C4-2B (cell line): ENCODE data around the gene SPOCK3.

Source experiments
- CTCF ChIP-seq: fragments of 450-650 bp; conservative IDR thresholded peaks from 2 replicates; pipeline ENCODE4 v1.5.1; 2017; ENCODE audit warnings: mild to moderate bottlenecking
- ZFX ChIP-seq: fragments of 450-650 bp; IDR thresholded peaks from 2 replicates; pipeline ENCODE4 v1.6.1; 2017

GRCh38 chr4:166896254-166896653 lies 338.0 kb downstream of the SPOCK3 start:
- TF ChIP-seq CTCF (no peak), ZFX (no peak)
